Ishikawa (cell line): Measurements from ENCODE around the gene NSG1.

Experiments
- MAX ChIP-seq: IDR thresholded peaks from 2 replicates; pipeline ENCODE4 v1.6.1; 2012
- RAD21 ChIP-seq: IDR thresholded peaks from 2 replicates; pipeline ENCODE4 v1.6.1; 2012; ENCODE audit warnings: low read depth
- YY1 ChIP-seq: IDR thresholded peaks from 2 replicates; pipeline ENCODE4 v1.6.1; 2012; ENCODE audit warnings: low read depth

GRCh38 chr4:4356106-4357041 lies 30.5 kb upstream of the NSG1 start:
- no peak for TF ChIP-seq YY1
- TF ChIP-seq RAD21 = no peak
- no peak for TF ChIP-seq MAX
